Fibroblast of lung (primary cell): ENCODE results near the gene ATG5.

Source experiments
- CTCF ChIP-seq, 2 donors: IDR thresholded peaks in 1 of 2; conservative IDR thresholded peaks in 1 of 2; 1 replicate in 1 of 2; 2 replicates in 1 of 2; pipeline ENCODE4 v1.5.1; 2011 to 2012; ENCODE audit warnings: low read length in 2 of 2, control low read depth in 1 of 2, inconsistent platforms in 1 of 2, low read depth in 1 of 2, mild to moderate bottlenecking in 1 of 2
- EZH2 ChIP-seq: IDR thresholded peaks from 2 replicates; pipeline ENCODE4 v1.5.1; 2012; ENCODE audit warnings: low read length, control low read depth, mild to moderate bottlenecking; ENCODE audit errors: missing control alignments

- no peak for TF ChIP-seq CTCF (conservative IDR thresholded peaks at IDR 0.05 in 1 of 2, IDR thresholded peaks at IDR 0.05 in 1 of 2; ENCODE audit: low read depth in 1 of 2, low read length in 2 of 2)
- no peak for TF ChIP-seq EZH2
These were observed 84.1 kb downstream of the ATG5 start for GRCh38 chr6:106241498-106241897.
